Mesodermal cell (in vitro differentiated cells): ENCODE results near the gene STK32B.
"Not testable (repeated sequence)": the region's sequence is repeated elsewhere in the genome, so short reads cannot be mapped to it uniquely, and the experiment has no call there.

Experiments
- H3K27ac ChIP-seq: 2 replicates; pipeline ENCODE4 v1.7.0; 2013; ENCODE audit warnings: mild to moderate bottlenecking, low read depth, low read length, moderate library complexity; ENCODE audit not compliant: severe bottlenecking
- H3K36me3 ChIP-seq: 2 replicates; pipeline ENCODE4 v1.7.1; 2013; ENCODE audit warnings: mild to moderate bottlenecking, low read length, moderate library complexity; ENCODE audit not compliant: control insufficient read depth, insufficient read depth
- H3K4me1 ChIP-seq: one replicate; pipeline ENCODE4 v1.7.1; 2013; ENCODE audit warnings: mild to moderate bottlenecking, low read length; ENCODE audit not compliant: insufficient read depth, control insufficient read depth, poor library complexity, severe bottlenecking
- H3K4me3 ChIP-seq: 2 replicates; pipeline ENCODE4 v1.7.0; 2013; ENCODE audit warnings: low read length, control low read depth, mild to moderate bottlenecking; ENCODE audit not compliant: insufficient read depth, poor library complexity, severe bottlenecking; ENCODE audit errors: extremely low read depth
- H3K9me3 ChIP-seq: 2 replicates; pipeline ENCODE4 v1.7.1; 2013; ENCODE audit warnings: mild to moderate bottlenecking, low read length, moderate library complexity; ENCODE audit not compliant: control insufficient read depth
- WGBS, 2 experiments: methylation state at CpG; one replicate each; pipeline ENCODE4 v1.1.5; 2013; ENCODE audit warnings: missing lambda C conversion rate in 2 of 2; ENCODE audit not compliant: insufficient coverage in 2 of 2; 5-methylcytosine and 5-hydroxymethylcytosine counted together

The STK32B gene

DNA sequence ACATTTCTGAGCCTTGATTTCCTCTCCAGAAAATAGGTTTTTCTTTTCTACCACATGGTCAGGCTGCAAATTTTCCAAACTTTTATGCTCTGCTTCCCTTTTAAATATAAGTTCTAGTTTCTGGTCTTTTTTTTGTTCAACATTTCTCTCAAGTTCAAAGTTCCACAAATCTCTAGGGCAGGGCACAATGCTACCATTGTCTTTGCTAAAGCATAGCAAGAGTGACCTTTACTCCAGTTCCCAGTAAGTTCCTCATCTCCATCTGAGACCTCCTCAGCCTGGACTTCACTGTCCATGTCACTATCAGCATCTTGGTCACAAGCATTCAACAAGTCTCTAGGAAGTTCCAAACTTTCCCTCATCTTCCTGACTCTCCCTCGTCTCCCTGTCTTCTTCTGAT, 228.8 kb downstream of the STK32B start:
- 70 to 89% methylated on average over 1 of the region's 1 CpG for WGBS, 2 experiments
- H3K4me1 ChIP-seq, H3K27ac ChIP-seq, H3K36me3 ChIP-seq, H3K4me3 ChIP-seq, H3K9me3 ChIP-seq: not testable (repeated sequence)

DNA sequence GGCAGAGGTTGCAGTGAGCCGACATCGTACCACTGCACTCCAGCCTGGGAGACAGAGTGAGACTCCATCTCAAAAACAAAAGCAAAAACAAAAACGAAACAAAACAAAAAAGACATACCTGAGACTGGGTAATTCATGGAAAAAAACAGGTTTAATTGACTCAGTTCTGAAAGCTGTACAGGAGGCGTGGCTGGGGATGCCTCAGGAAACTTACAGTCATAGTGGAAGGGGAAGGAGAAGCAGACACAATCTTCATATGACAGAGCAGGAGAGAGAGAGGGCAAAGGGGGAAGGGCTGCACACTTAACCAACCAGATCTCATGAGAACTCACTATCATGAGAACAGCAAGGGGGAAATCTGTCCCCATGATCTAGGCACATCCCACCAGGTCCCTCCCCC, 229.5 kb downstream of the STK32B start:
- Histone ChIP-seq H3K27ac (no peak overlapping the region), H3K4me1 (no peaks in the 10 kb centered on the region), H3K36me3 (no peaks in the 10 kb centered on the region), H3K9me3 (no peaks in the 10 kb centered on the region), H3K4me3 (no peak overlapping the region)
- 61 to 92% methylated on average over 1 to 2 of the region's 4 CpGs for WGBS, 2 experiments

DNA sequence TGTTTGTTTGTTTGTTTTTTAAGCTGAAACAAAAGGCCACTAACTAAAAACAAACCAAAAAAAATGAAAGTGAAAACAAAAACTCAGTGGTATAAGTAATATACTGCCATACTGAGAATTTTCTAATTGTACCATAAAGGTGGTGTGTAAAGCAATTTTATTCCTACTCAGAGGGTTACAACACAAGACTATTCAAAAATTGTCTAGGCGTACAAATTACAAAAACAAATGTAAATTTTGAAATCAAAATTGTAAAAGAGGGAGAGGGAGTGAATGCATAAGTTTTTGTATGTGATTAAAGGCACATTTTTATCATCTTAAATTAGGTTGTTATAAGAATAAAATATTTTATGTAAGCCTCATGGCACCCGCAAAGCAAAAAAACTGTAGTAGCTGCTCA, 232.6 kb downstream of the STK32B start:
- no peaks in the 10 kb centered on the region for H3K36me3 ChIP-seq
- WGBS, 2 experiments, result no CpG with 5 or more reads among the region's 2 CpGs
- no peak overlapping the region for H3K4me3 ChIP-seq
- no peak overlapping the region for H3K27ac ChIP-seq
- no peaks in the 10 kb centered on the region for H3K9me3 ChIP-seq
- no peaks in the 10 kb centered on the region for H3K4me1 ChIP-seq

DNA sequence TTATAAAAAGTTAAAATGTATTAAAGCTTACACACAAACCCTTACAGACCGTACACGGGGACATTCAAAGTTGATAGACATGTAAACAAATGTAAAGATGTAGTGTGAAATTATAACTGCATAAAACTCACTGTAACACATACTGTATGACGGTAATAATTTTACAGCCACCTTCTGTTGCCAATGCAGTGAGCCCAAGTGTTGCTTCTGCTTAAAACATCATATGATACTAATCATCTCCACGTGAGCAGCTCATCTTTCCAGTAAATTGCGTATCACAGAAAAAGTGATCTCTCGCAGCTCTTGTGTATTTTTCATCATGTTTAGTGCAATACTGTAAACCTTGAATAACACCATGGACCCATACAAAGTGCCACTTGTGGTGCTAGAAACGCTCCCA, 233.2 kb downstream of the STK32B start:
- Histone ChIP-seq H3K27ac (no peak overlapping the region), H3K9me3 (no peaks in the 10 kb centered on the region), H3K4me3 (no peak overlapping the region), H3K4me1 (no peaks in the 10 kb centered on the region), H3K36me3 (no peaks in the 10 kb centered on the region)
- WGBS, 2 experiments, result 90 to 100% methylated on average over 3 of the region's 7 CpGs

DNA sequence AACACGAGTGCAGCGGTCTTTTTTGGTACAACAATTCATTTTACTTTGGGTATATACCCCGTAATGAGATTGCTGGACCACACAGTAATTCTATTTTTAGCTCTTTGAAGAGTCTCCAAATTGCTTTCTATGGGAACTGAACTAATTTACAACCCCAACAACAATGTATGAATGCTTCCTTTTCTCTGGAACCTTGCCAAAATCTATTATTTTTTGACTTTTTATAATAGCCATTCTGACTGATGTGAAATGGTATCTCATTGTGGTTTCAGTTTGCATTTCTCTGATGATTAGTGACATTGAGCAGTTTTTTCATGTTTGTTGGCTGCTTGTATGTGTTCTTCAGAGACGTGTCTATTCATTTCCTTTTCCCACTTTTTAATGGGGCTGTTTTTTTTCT, 240.8 kb downstream of the STK32B start:
- no peaks in the 10 kb centered on the region for H3K4me1 ChIP-seq
- 89% methylated on average over 3 of the region's 4 CpGs; no CpG with 5 or more reads in 1 of the 2 experiments for WGBS, 2 experiments
- H3K27ac ChIP-seq, result no peak overlapping the region
- H3K36me3 ChIP-seq, result no peaks in the 10 kb centered on the region
- H3K4me3 ChIP-seq, result no peak overlapping the region
- no peaks in the 10 kb centered on the region for H3K9me3 ChIP-seq

DNA sequence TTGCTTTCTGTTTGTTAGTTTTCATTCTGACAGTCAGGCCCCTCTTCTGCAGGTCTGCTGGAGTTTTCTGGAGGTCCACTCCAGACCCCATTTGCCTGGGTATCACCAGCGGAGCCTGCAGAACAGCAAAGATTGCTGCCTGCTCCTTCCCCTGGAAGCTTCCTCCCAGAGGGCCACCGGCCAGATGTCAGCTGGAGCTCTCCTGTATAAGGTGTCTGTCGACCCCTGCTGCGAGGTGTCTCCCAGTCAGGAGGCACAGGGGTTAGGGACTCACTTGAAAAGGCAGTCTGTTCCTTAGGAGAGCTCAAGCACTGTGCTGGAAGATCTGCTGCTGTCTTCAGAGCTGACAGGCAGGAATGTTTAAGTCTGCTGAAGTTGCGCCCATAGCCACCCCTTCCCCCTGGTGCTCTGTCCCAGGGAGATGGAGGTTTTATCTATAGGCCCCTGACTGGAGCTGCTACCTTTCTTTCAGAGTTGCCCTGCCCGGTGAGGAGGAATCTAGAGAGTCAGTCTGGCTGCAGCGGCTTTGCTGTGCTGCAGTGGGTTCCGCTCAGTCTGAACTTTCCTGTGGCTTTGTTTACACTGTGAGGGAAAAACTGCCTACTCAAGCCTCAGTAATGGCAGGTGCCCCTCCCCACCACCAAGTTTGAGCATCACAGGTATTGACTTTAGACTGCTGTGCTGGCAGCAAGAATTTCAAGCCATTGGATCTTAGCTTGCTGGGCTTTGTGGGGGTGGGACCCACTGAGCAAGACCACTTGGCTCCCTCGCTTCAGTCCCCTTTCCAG, 246.9 kb downstream of the STK32B start:
- not testable (repeated sequence) for H3K27ac ChIP-seq, H3K4me3 ChIP-seq, H3K36me3 ChIP-seq, H3K9me3 ChIP-seq, H3K4me1 ChIP-seq
- WGBS, 2 experiments, result 81 to 90% methylated on average over 5 to 8 of the region's 9 CpGs

DNA sequence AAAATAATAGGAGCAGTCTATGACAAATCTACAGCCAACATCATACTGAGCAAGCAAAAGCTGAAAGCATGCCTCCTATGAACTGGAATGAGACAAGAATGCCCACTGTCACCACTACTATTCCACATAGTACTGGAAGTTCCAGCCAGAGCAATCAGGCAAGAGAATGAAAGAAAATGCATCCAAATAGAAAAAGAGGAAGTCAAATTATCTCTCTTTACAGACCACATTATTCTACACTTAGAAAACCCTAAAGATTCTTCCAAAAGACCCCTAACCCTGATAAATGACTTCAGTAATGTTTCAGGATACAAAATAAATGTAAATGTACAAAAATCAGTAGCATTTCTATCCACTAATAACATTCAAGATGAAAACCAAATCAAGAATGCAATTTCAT, 249.0 kb downstream of the STK32B start:
- no peaks in the 10 kb centered on the region for H3K4me1 ChIP-seq
- no peak overlapping the region for H3K27ac ChIP-seq
- H3K9me3 ChIP-seq, result no peaks in the 10 kb centered on the region
- H3K36me3 ChIP-seq, result no peaks in the 10 kb centered on the region
- no peak overlapping the region for H3K4me3 ChIP-seq

DNA sequence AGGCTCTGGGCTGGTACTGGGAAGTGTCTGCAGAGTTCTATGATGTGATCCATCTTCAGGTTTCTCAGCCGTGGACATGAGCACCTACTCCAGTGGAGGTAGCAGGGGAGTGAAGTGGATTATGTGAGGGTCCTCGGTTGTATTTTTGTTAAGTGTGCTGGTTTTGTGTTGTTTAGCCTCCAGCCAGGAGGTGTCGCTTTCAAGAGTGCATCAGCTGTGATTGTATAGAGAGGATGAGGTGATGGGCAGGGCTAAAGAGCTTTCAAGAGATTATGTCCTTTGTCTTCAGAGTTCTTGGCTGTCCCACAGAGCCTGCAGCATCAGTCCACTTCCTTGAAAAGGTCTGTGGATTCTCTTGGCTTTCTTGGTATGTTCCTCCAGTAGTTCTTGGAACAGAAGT, 256.6 kb downstream of the STK32B start:
- WGBS, 2 experiments, result 93 to 95% methylated on average over 2 to 3 of the region's 3 CpGs
- no peak overlapping the region for H3K4me3 ChIP-seq

DNA sequence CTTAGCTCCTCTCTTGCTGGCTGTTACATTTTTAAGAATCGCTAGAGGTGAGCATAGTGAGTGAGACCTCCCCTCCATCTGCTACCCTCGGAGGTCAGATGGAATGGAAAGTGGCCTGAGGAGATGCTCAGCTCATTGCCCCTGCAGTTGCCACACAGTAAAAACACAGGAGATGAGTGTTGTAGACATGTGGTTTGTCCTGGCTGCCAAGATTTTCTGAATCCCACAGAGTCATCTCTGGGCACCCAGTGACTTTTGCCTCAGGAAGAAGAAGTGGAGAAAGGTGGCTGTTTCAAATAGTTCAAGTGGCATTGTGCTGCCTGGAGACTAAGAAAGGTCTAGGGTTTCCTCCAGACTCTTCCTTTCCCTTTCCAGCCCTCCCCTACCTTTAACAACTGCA, 271.0 kb downstream of the STK32B start:
- Histone ChIP-seq H3K27ac (no peak overlapping the region), H3K9me3 (peaks cover 10% of the 10 kb centered on the region), H3K4me3 (no peak overlapping the region), H3K36me3 (no peaks in the 10 kb centered on the region), H3K4me1 (no peaks in the 10 kb centered on the region)
- WGBS, 2 experiments, result 100% methylated on average over 1 of the region's 2 CpGs; no CpG with 5 or more reads in 1 of the 2 experiments

More for the DNA sequence above, 256.6 kb downstream of the STK32B start:
- no peaks in the 10 kb centered on the region for H3K9me3 ChIP-seq
- H3K27ac ChIP-seq, result no peak overlapping the region
- H3K4me1 ChIP-seq, result no peaks in the 10 kb centered on the region
- no peaks in the 10 kb centered on the region for H3K36me3 ChIP-seq

DNA sequence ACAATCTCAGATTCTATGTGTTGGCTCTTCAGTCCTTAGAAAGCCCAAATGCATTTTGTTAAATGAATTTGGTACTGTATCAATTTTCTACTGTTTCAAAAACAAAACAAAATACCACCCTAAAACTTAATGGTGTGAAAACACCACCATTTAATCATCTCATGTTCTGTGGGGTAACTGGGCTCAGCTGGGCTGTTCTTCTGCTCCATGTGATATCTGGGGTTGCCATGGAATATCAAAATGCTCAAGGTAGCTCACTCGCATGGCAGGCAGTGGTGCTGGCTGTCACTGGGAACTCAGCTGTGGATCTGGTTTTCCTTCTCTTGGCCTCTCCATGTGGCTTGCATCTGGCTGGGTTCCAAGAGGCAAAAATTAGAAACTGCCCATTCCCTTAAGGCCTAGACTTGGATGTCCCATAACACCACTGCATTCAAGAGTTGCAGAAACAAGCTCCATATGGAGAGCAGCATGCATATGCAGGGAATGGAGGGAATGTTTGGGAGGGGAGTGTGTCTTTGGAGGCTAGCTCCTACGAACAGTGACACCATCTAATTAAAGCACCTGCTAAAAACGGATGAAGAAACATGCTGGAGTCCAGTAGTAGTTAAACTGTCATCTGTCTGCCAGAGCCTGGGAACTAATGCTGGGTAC, 279.2 kb downstream of the STK32B start:
- no peaks in the 10 kb centered on the region for H3K9me3 ChIP-seq
- no peaks in the 10 kb centered on the region for H3K4me1 ChIP-seq
- H3K27ac ChIP-seq, result no peak overlapping the region
- H3K4me3 ChIP-seq, result no peak overlapping the region
- no peaks in the 10 kb centered on the region for H3K36me3 ChIP-seq
- 80 to 82% methylated on average over 1 to 3 of the region's 3 CpGs for WGBS, 2 experiments

DNA sequence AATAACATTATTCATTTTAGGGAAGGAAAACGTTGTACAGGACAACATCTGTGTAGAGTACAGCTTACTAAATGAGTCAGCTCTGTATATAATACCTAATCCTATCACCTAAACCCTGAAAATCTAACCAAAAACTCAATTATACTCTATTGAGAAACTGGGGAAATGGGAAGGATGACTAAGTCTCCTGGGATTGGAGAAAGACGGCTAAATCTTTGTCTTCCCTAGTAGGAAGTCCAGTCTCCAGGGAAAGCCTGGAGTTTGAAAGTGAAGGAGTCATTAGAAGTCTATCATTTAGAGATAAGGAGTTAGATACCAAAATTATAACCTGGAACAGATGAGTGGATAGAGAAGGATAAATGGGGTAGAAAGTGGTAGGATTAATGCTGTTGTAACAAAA, 286.5 kb downstream of the STK32B start:
- Histone ChIP-seq H3K4me3 (no peak overlapping the region), H3K9me3 (no peaks in the 10 kb centered on the region), H3K27ac (no peak overlapping the region), H3K36me3 (no peaks in the 10 kb centered on the region), H3K4me1 (no peaks in the 10 kb centered on the region)
- WGBS, 2 experiments, result 69 to 83% methylated on average over 1 of the region's 2 CpGs
